Astrocyte (in vitro differentiated cells and primary cell): Measurements from ENCODE around the gene PRRX2. TPM values are rescaled to one million over a fixed set of nuclear protein-coding genes. Genes with fewer than 3 reads are reported as not detected.
A peak's percentile ranks its signal among the peaks of the same experiment; 100 is the strongest.
"Not testable (repeated sequence)": the region's sequence is repeated elsewhere in the genome, so short reads cannot be mapped to it uniquely, and the experiment has no call there.

Experiments used
- DNase-seq: peaks from one replicate; pipeline ENCODE4 v3.0.0-alpha.2; 2010; ENCODE audit warnings: low read depth
- FAIRE-seq: peaks from 2 replicates; lab custom pipeline; 2011; peaks lifted over from hg19 to GRCh38; lab: Jason Lieb, UNC
- H2AFZ ChIP-seq: 2 replicates; pipeline ENCODE4 v1.6.0; 2012; ENCODE audit warnings: low read depth, low read length, inconsistent platforms
- H3K27ac ChIP-seq: 2 replicates; pipeline ENCODE4 v1.5.1; 2011; ENCODE audit warnings: low read depth, low read length, inconsistent platforms
- H3K27me3 ChIP-seq: 2 replicates; pipeline ENCODE4 v1.6.0; 2011; ENCODE audit warnings: low read length, inconsistent platforms; ENCODE audit not compliant: insufficient read depth
- H3K36me3 ChIP-seq: 2 replicates; pipeline ENCODE4 v1.5.1; 2011; ENCODE audit warnings: low read length, inconsistent platforms; ENCODE audit not compliant: insufficient read depth
- H3K4me1 ChIP-seq: 2 replicates; pipeline ENCODE4 v1.5.1; 2011; ENCODE audit warnings: low read length, inconsistent platforms; ENCODE audit not compliant: insufficient read depth
- H3K4me2 ChIP-seq: 2 replicates; pipeline ENCODE4 v1.6.0; 2012; ENCODE audit warnings: low read length, inconsistent platforms
- H3K4me3 ChIP-seq: 2 replicates; pipeline ENCODE4 v1.5.1; 2011; ENCODE audit warnings: low read depth, mild to moderate bottlenecking, low read length, inconsistent platforms; ENCODE audit not compliant: insufficient read depth
- H3K79me2 ChIP-seq: 2 replicates; pipeline ENCODE4 v1.6.0; 2012; ENCODE audit warnings: mild to moderate bottlenecking, low read length, inconsistent platforms; ENCODE audit not compliant: insufficient read depth
- H3K9ac ChIP-seq: 2 replicates; pipeline ENCODE4 v1.6.0; 2012; ENCODE audit warnings: mild to moderate bottlenecking, low read length, inconsistent platforms
- H3K9me3 ChIP-seq: 2 replicates; pipeline ENCODE4 v1.5.1; 2012; ENCODE audit warnings: low read depth, mild to moderate bottlenecking, low read length, inconsistent platforms; ENCODE audit not compliant: insufficient read depth
- H4K20me1 ChIP-seq: 2 replicates; pipeline ENCODE4 v1.6.0; 2012; ENCODE audit warnings: low read length, inconsistent platforms; ENCODE audit not compliant: insufficient read depth
- H3K27ac Mint-ChIP-seq: one replicate; pipeline ENCODE4 v1.8.0; 2021; ENCODE audit warnings: mild to moderate bottlenecking, mixed read lengths; ENCODE audit not compliant: unreplicated experiment
- H3K27me3 Mint-ChIP-seq: one replicate; pipeline ENCODE4 v1.8.0; 2021; ENCODE audit warnings: low read depth, mixed read lengths; ENCODE audit not compliant: unreplicated experiment
- H3K36me3 Mint-ChIP-seq: one replicate; pipeline ENCODE4 v1.8.0; 2021; ENCODE audit warnings: low read depth, mixed read lengths; ENCODE audit not compliant: unreplicated experiment
- H3K4me1 Mint-ChIP-seq: one replicate; pipeline ENCODE4 v1.8.0; 2021; ENCODE audit warnings: low read depth, mixed read lengths; ENCODE audit not compliant: unreplicated experiment
- H3K4me3 Mint-ChIP-seq: one replicate; pipeline ENCODE4 v1.8.0; 2021; ENCODE audit warnings: mild to moderate bottlenecking, moderate library complexity, mixed read lengths; ENCODE audit not compliant: unreplicated experiment
- H3K9me3 Mint-ChIP-seq: one replicate; pipeline ENCODE4 v1.8.0; 2021; ENCODE audit warnings: mild to moderate bottlenecking, mixed read lengths; ENCODE audit not compliant: unreplicated experiment
- EZH2 ChIP-seq: IDR thresholded peaks from 2 replicates; pipeline ENCODE4 v1.6.1; 2012; ENCODE audit warnings: mild to moderate bottlenecking, low read length, inconsistent platforms; ENCODE audit not compliant: insufficient read depth
- total RNA-seq: library from RNA; stranded (reverse); gene quantifications from 2 replicates; pipeline ENCODE4 v1.2.1, GENCODE V29; 2021
- TF ChIP-seq, protein P1 (sequence below): IDR thresholded peaks from 2 replicates; pipeline ENCODE4 v1.5.1; 2011; ENCODE audit warnings: low read depth, mild to moderate bottlenecking, inconsistent platforms, low read length, moderate library complexity; ENCODE audit not compliant: insufficient read depth

The PRRX2 gene
- total RNA-seq, 1 donor from 2014 or later: not detected

DNA sequence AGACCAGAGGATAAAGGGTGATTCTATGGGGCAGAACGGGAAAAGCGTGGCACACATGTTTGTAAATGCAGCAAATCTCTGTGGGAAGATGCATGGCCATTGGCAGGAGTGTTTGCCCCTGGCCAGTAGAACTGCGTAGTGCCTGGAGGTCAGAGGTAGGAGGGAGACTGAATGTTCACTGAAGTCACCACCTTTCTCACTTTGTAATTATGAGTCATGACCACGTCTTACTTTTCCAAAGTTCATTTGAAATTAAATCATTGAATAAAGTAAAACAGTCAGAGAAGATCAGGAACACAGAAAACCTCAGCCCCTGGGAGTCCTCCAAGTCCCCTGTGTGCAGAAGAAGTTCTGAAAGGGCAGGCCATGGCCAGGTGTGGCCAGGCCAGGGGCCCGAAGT, 82.8 kb downstream of the PRRX2 start:
- no peak overlapping the region for H3K27ac ChIP-seq
- H3K27me3 ChIP-seq: peaks cover 3% of the 10 kb centered on the region
- FAIRE-seq: no peak
- H3K27ac Mint-ChIP-seq: no peak overlapping the region
- H3K4me3 ChIP-seq: no peak overlapping the region
- peaks cover 13% of the 10 kb centered on the region for H3K27me3 Mint-ChIP-seq
- H3K4me3 Mint-ChIP-seq: no peak overlapping the region
- no peaks in the 10 kb centered on the region for H3K36me3 ChIP-seq
- H3K9me3 Mint-ChIP-seq: no peaks in the 10 kb centered on the region
- no peaks in the 10 kb centered on the region for H3K36me3 Mint-ChIP-seq
- no peaks in the 10 kb centered on the region for H3K79me2 ChIP-seq
- peaks cover 36% of the 10 kb centered on the region for H3K4me1 ChIP-seq
- H3K4me2 ChIP-seq: no peak overlapping the region
- H2AFZ ChIP-seq: no peak overlapping the region
- H3K9ac ChIP-seq: no peak overlapping the region
- no peaks in the 10 kb centered on the region for H3K9me3 ChIP-seq
- peak; percentile 30 for DNase-seq
- TF ChIP-seq, protein P1, sequence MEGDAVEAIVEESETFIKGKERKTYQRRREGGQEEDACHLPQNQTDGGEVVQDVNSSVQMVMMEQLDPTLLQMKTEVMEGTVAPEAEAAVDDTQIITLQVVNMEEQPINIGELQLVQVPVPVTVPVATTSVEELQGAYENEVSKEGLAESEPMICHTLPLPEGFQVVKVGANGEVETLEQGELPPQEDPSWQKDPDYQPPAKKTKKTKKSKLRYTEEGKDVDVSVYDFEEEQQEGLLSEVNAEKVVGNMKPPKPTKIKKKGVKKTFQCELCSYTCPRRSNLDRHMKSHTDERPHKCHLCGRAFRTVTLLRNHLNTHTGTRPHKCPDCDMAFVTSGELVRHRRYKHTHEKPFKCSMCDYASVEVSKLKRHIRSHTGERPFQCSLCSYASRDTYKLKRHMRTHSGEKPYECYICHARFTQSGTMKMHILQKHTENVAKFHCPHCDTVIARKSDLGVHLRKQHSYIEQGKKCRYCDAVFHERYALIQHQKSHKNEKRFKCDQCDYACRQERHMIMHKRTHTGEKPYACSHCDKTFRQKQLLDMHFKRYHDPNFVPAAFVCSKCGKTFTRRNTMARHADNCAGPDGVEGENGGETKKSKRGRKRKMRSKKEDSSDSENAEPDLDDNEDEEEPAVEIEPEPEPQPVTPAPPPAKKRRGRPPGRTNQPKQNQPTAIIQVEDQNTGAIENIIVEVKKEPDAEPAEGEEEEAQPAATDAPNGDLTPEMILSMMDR: no peak
- no peak for TF ChIP-seq EZH2
- peaks cover 5% of the 10 kb centered on the region for H3K4me1 Mint-ChIP-seq
- no peaks in the 10 kb centered on the region for H4K20me1 ChIP-seq

DNA sequence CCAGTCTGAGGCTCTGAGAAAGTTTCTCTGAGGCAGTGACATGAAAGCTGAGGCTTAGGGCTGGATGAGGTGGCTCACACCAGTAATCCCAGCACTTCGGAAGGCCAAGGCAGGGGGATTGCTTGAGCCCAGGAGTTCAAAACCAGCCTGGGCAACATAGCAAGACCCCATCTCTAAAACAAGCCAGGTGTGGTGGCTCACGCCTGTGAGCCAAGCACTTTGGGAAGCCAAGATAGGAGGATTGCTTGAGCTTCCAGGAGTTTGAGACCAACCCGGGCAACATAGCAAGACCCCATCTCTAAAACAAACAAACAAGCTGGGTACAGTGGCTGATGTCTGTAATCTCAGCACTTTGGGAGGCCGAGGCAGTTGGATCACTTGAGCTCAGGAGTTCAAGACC, 83.6 kb downstream of the PRRX2 start:
- H3K9me3 ChIP-seq, H3K4me1 Mint-ChIP-seq, H3K27me3 ChIP-seq, H3K9ac ChIP-seq, DNase-seq, H4K20me1 ChIP-seq, H3K36me3 ChIP-seq, H3K4me3 Mint-ChIP-seq, H3K27ac ChIP-seq, H2AFZ ChIP-seq, H3K27ac Mint-ChIP-seq, H3K79me2 ChIP-seq, H3K4me3 ChIP-seq, H3K9me3 Mint-ChIP-seq, H3K36me3 Mint-ChIP-seq, FAIRE-seq, H3K4me2 ChIP-seq: not testable (repeated sequence)
- H3K4me1 ChIP-seq: peaks cover 36% of the 10 kb centered on the region
- H3K27me3 Mint-ChIP-seq: peaks cover 17% of the 10 kb centered on the region

DNA sequence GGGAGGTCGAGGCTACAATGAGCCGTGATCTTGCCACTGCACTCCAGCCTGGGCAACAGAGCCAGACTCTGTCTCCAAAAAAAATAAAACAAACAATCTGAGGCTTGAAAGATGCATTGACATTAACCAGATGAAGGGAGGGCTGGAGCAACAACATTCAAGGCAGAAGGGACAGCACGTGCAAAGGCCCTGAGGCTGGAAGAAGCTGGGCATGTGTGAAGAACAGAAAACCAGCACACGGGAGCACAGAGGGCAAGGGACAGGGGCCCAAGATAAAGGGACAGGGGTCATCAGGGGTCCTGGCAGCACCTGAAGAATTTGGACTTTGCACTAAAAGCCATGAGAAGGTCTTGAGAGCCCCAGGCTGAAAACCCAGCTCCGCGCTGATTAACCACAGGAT, 84.1 kb downstream of the PRRX2 start:
- H3K4me3 ChIP-seq: no peak overlapping the region
- DNase-seq: no peak
- peaks cover 5% of the 10 kb centered on the region for H3K4me1 Mint-ChIP-seq
- H3K36me3 ChIP-seq: no peaks in the 10 kb centered on the region
- TF ChIP-seq, protein P1: no peak
- no peak for TF ChIP-seq EZH2
- no peak overlapping the region for H3K4me3 Mint-ChIP-seq
- peak overlapping the region; percentile 31 for H3K4me2 ChIP-seq
- H3K9me3 ChIP-seq: no peaks in the 10 kb centered on the region
- no peak overlapping the region for H3K9ac ChIP-seq
- FAIRE-seq: no peak
- peaks cover 36% of the 10 kb centered on the region for H3K4me1 ChIP-seq
- H3K79me2 ChIP-seq: no peaks in the 10 kb centered on the region
- peaks cover 20% of the 10 kb centered on the region for H3K27me3 Mint-ChIP-seq
- no peaks in the 10 kb centered on the region for H3K36me3 Mint-ChIP-seq
- H3K27me3 ChIP-seq: peaks cover 6% of the 10 kb centered on the region
- no peaks in the 10 kb centered on the region for H4K20me1 ChIP-seq
- no peak overlapping the region for H3K27ac ChIP-seq
- no peaks in the 10 kb centered on the region for H3K9me3 Mint-ChIP-seq
- H2AFZ ChIP-seq: no peak overlapping the region
- H3K27ac Mint-ChIP-seq: peak overlapping the region; percentile 72
